HepG2 (cell line): ENCODE measurements around the gene NOXO1. TPM values are rescaled to one million over a fixed set of nuclear protein-coding genes. Genes with fewer than 3 reads are reported as not detected.

Experiments used
- CBX2 ChIP-seq, 2 experiments: fragments of 200-600 bp in 1 of 2; sonication (generic); formaldehyde crosslinking in 1 of 2; IDR thresholded peaks; 2 replicates each; pipeline versions ENCODE4 v1.7.0 to v1.8.1; 2018 to 2022; ENCODE audit warnings: low read depth in 2 of 2, low read length in 1 of 2, mild to moderate bottlenecking in 1 of 2, missing genetic modification reagents in 1 of 2
- CEBPG ChIP-seq: IDR thresholded peaks from 2 replicates; pipeline ENCODE4 v1.6.1; 2016
- ELF1 ChIP-seq: sonication (generic); formaldehyde crosslinking; IDR thresholded peaks from 2 replicates; pipeline ENCODE4 v1.4.0; 2020; ENCODE audit warnings: missing genetic modification reagents
- HOXA9 ChIP-seq: sonication (generic); formaldehyde crosslinking; IDR thresholded peaks from 2 replicates; pipeline ENCODE4 v1.8.1; 2022; ENCODE audit warnings: missing genetic modification reagents, mild to moderate bottlenecking, moderate library complexity, borderline replicate concordance
- MEIS2 ChIP-seq: sonication (generic); formaldehyde crosslinking; IDR thresholded peaks from 2 replicates; pipeline ENCODE4 v1.9.0; 2021; ENCODE audit warnings: mild to moderate bottlenecking, missing genetic modification reagents
- MXI1 ChIP-seq: IDR thresholded peaks from 3 replicates; pipeline ENCODE4 v1.6.1; 2012; ENCODE audit warnings: low read depth, low read length, inconsistent platforms, borderline replicate concordance
- NFE2L1 ChIP-seq: sonication (generic); formaldehyde crosslinking; IDR thresholded peaks from 2 replicates; pipeline ENCODE4 v1.4.0; 2020; ENCODE audit warnings: missing genetic modification reagents, mild to moderate bottlenecking, borderline replicate concordance
- PAWR ChIP-seq: sonication (generic); formaldehyde crosslinking; IDR thresholded peaks from 2 replicates; pipeline ENCODE4 v1.4.0; 2020; ENCODE audit warnings: missing genetic modification reagents, mild to moderate bottlenecking, borderline replicate concordance
- PPARG ChIP-seq: conservative IDR thresholded peaks from 2 replicates; pipeline ENCODE4 v1.6.1; 2016; ENCODE audit warnings: missing biosample characterization, missing genetic modification reagents
- SALL1 ChIP-seq: sonication (generic); formaldehyde crosslinking; IDR thresholded peaks from 2 replicates; pipeline ENCODE4 v1.8.0; 2022; ENCODE audit warnings: mild to moderate bottlenecking, missing genetic modification reagents
- TBX3 ChIP-seq: fragments of 450-650 bp; IDR thresholded peaks from 2 replicates; pipeline ENCODE4 v1.6.1; 2017; ENCODE audit warnings: antibody characterized with exemption, mild to moderate bottlenecking, inconsistent platforms, borderline replicate concordance
- ZHX2 ChIP-seq, 2 experiments: sonication (generic) in 1 of 2; formaldehyde crosslinking in 1 of 2; IDR thresholded peaks; 2 replicates each; pipeline versions ENCODE4 v1.6.1 to v1.9.0; 2014 to 2022; ENCODE audit warnings: antibody characterized with exemption in 1 of 2, borderline replicate concordance in 1 of 2, inconsistent platforms in 1 of 2, low read depth in 1 of 2, missing genetic modification reagents in 1 of 2
- ZKSCAN8 ChIP-seq: IDR thresholded peaks from 2 replicates; pipeline ENCODE4 v1.6.1; 2016; ENCODE audit warnings: borderline replicate concordance, missing genetic modification reagents, missing compliant biosample characterization
- ZMYM4 ChIP-seq: sonication (generic); formaldehyde crosslinking; IDR thresholded peaks from 2 replicates; pipeline ENCODE4 v1.8.1; 2023; ENCODE audit warnings: mild to moderate bottlenecking, missing genetic modification reagents
- ZNF10 ChIP-seq: sonication (generic); formaldehyde crosslinking; IDR thresholded peaks from 2 replicates; pipeline ENCODE4 v1.4.0; 2020; ENCODE audit warnings: mild to moderate bottlenecking, low read depth, missing genetic modification reagents, borderline replicate concordance
- ZNF24 ChIP-seq: fragments of 450-650 bp; IDR thresholded peaks from 2 replicates; pipeline ENCODE4 v1.6.1; 2017; ENCODE audit warnings: antibody characterized with exemption, mild to moderate bottlenecking
- ZNF331 ChIP-seq: sonication (generic); formaldehyde crosslinking; IDR thresholded peaks from 2 replicates; pipeline ENCODE4 v1.4.0; 2020; ENCODE audit warnings: missing genetic modification reagents
- ZNF335 ChIP-seq: sonication (generic); formaldehyde crosslinking; IDR thresholded peaks from 2 replicates; pipeline ENCODE4 v1.4.0; 2020; ENCODE audit warnings: missing genetic modification reagents
- ZNF431 ChIP-seq: sonication (generic); formaldehyde crosslinking; IDR thresholded peaks from 2 replicates; pipeline ENCODE4 v1.9.0; 2022; ENCODE audit warnings: missing genetic modification reagents, low read depth, mild to moderate bottlenecking, borderline replicate concordance
- ZNF761 ChIP-seq: sonication (generic); formaldehyde crosslinking; conservative IDR thresholded peaks from 2 replicates; pipeline ENCODE4 v1.4.0; 2020; ENCODE audit warnings: mild to moderate bottlenecking, missing genetic modification reagents
- ZNF781 ChIP-seq: sonication (generic); formaldehyde crosslinking; IDR thresholded peaks from 2 replicates; pipeline ENCODE4 v1.5.1; 2020; ENCODE audit warnings: borderline replicate concordance, mild to moderate bottlenecking, missing genetic modification reagents; ENCODE audit errors: not compliant biosample characterization
- ZSCAN20 ChIP-seq: sonication (generic); formaldehyde crosslinking; IDR thresholded peaks from 2 replicates; pipeline ENCODE4 v1.4.0; 2020; ENCODE audit warnings: missing genetic modification reagents, mild to moderate bottlenecking, borderline replicate concordance
- polyA plus RNA-seq, 8 experiments: library from polyadenylated mRNA; depleted of rRNA in 3 of 8; stranded (reverse) in 7 of 8; unstranded in 1 of 8; fragments of >200 nt; fragmentation: Illumina TruSeq in 4 of 8; extraction: Trizol in 4 of 8; gene quantifications; 2 replicates each; pipeline versions ENCODE4 v1.2.1 to v1.2.3, GENCODE V29; 2011 to 2016; ENCODE audit warnings: low read depth in 4 of 8, missing spikeins in 1 of 8, mixed read lengths in 1 of 8; ENCODE audit not compliant: insufficient read depth in 1 of 8
- total RNA-seq, 5 experiments: library from RNA; depleted of rRNA; stranded (reverse); fragments of >200 nt; fragmentation: Illumina TruSeq; extraction: Trizol; gene quantifications; 2 replicates each; pipeline ENCODE4 v1.2.3, GENCODE V29; 2016; ENCODE audit warnings: low read depth in 1 of 5
- TF ChIP-seq, protein P1 (sequence below): sonication (generic); formaldehyde crosslinking; IDR thresholded peaks from 2 replicates; pipeline ENCODE4 v1.4.0; 2020; ENCODE audit warnings: missing genetic modification reagents

Gene NOXO1
- total and polyA plus RNA-seq, 2 of the 13 experiments (the other 11 are each of a cell fraction or from before 2014, with no cell fraction given) = 0.69 to 1.4 TPM

- TF ChIP-seq ZHX2 (IDR thresholded peaks at IDR 0.05; ENCODE audit: low read depth) (peak; percentile 100), ZHX2 (CRISPR knock-in tag; IDR thresholded peaks at IDR 0.05; ENCODE audit: borderline replicate concordance) (no peak), ZNF431 (CRISPR knock-in tag) (peak; percentile 73; the same call in 1 of the 2 replicates), ZNF761 (peak; percentile 60; the same call in 1 of the 2 replicates), MEIS2 (CRISPR knock-in tag) (peak; percentile 83), TBX3 (0 out of 2 replicates have a peak, but pooled peaks have one; percentile 34), ZNF335 (CRISPR knock-in tag) (peak; percentile 47; the same call in 1 of the 2 replicates), MXI1 (peak; percentile 94; the same call in 1 of the 3 replicates), SALL1 (CRISPR knock-in tag) (peak; percentile 89), ZNF781 (CRISPR knock-in tag) (peak; percentile 40), PAWR (peak; percentile 65; the same call in 1 of the 2 replicates), CEBPG (peak; percentile 54), PPARG (peak; percentile 33; the same call in 1 of the 2 replicates), ZMYM4 (peak; percentile 92), ZNF10 (CRISPR knock-in tag) (no peak), ZNF24 (no peak), ZNF331 (CRISPR knock-in tag) (peak; percentile 94), HOXA9 (CRISPR knock-in tag) (peak; percentile 74; the same call in 1 of the 2 replicates), CBX2 (IDR thresholded peaks at IDR 0.05; ENCODE audit: low read depth, low read length) (no peak), CBX2 (CRISPR knock-in tag; IDR thresholded peaks at IDR 0.05; ENCODE audit: low read depth) (no peak; the same call in 1 of the 2 replicates), ELF1 (CRISPR knock-in tag) (peak; percentile 99), ZKSCAN8 (peak; percentile 98), ZSCAN20 (CRISPR knock-in tag) (0 out of 2 replicates have a peak, but pooled peaks have one; percentile 49), NFE2L1 (CRISPR knock-in tag) (0 out of 2 replicates have a peak, but pooled peaks have one; percentile 22)
- TF ChIP-seq, protein P1, sequence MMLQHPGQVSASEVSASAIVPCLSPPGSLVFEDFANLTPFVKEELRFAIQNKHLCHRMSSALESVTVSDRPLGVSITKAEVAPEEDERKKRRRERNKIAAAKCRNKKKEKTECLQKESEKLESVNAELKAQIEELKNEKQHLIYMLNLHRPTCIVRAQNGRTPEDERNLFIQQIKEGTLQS (CRISPR knock-in tag) = peak; percentile 65
Measured at GRCh38 chr16:1971796-1972489, 9.3 kb downstream of the NOXO1 start, which contains the start of gene TBL3 (continued).
